Measurements from ENCODE around the gene CLEC18A. TPM values are rescaled to one million over a fixed set of nuclear protein-coding genes. Genes with fewer than 3 reads are reported as not detected.

The CLEC18A gene
- total RNA-seq, 1 experiment from 2014 or later = 1.6 TPM

- H3K9me3 ChIP-seq (ENCODE audit: control insufficient read depth, low read depth, low read length) = no peaks in the 10 kb centered on the region
- TF ChIP-seq CTCF (conservative IDR thresholded peaks at IDR 0.05) = no peak
- H3K4ac ChIP-seq (ENCODE audit: low read depth, low read length) = no peak overlapping the region
- H2AFZ ChIP-seq (ENCODE audit: low read length) = no peak overlapping the region
- Mint-ChIP-seq H3K9me3 (no peaks in the 10 kb centered on the region; a peak in 1 of 5 replicates), H3K4me1 (peaks cover 14 to 17% of the 10 kb centered on the region in 2 experiments), H3K36me3 (ENCODE audit: insufficient read depth in 1 of 3, low read depth in 3 of 3) (peaks cover 11 to 31% (median 26%) of the 10 kb centered on the region in 3 experiments; a peak in 6 of 7 replicates), H3K27ac (no peak overlapping the region), H3K4me3 (no peak overlapping the region), H3K27me3 (ENCODE audit: low read depth) (no peaks in the 10 kb centered on the region)
- no peaks in the 10 kb centered on the region; the same call in 1 of the 2 replicates for H3K4me1 ChIP-seq (ENCODE audit: insufficient read depth, low read length)
- H3K27me3 ChIP-seq (ENCODE audit: insufficient read depth, low read length) = no peaks in the 10 kb centered on the region
- H4K8ac ChIP-seq (replicated peaks; ENCODE audit: insufficient read length, low read depth, low read length) = no peak overlapping the region
- no CpG with 5 or more reads among the region's 13 CpGs for WGBS (ENCODE audit: extremely low coverage, insufficient read length, low lambda C conversion rate)
- H2BK15ac ChIP-seq (ENCODE audit: low read depth, low read length) = no peak overlapping the region
- no peaks in the 10 kb centered on the region for H3K79me2 ChIP-seq (ENCODE audit: insufficient read depth, low read length)
- H3T11ph ChIP-seq (ENCODE audit: low read length) = no peak overlapping the region
- H4K20me1 ChIP-seq (ENCODE audit: control insufficient read depth, insufficient read depth, insufficient read length) = no peaks in the 10 kb centered on the region
- no peak overlapping the region for H3K18ac ChIP-seq (ENCODE audit: insufficient read length, low read depth, low read length)
- H3K9ac ChIP-seq (ENCODE audit: extremely low read depth, insufficient read length, low read length) = no peak overlapping the region
- H3K23ac ChIP-seq (ENCODE audit: insufficient read length, low read depth, low read length) = no peak overlapping the region
- no peak overlapping the region for H2BK120ac ChIP-seq (ENCODE audit: low read depth, low read length, poor library complexity, severe bottlenecking)
- H3K4me2 ChIP-seq (ENCODE audit: insufficient read depth, insufficient read length, low read length) = no peak overlapping the region
- H2BK5ac ChIP-seq (ENCODE audit: insufficient read length, low read length) = no peak overlapping the region
- no peak overlapping the region for H3K27ac ChIP-seq (ENCODE audit: insufficient read length, low read depth, low read length)
- no peak overlapping the region for H2BK20ac ChIP-seq (ENCODE audit: low read depth, low read length, poor library complexity, severe bottlenecking)
- H3K56ac ChIP-seq (ENCODE audit: insufficient read length, low read depth, low read length) = no peak overlapping the region
- no peak overlapping the region for H2AK5ac ChIP-seq (ENCODE audit: insufficient read length, low read length)
- no peaks in the 10 kb centered on the region for H3K79me1 ChIP-seq (ENCODE audit: insufficient read depth, low read depth, low read length, poor library complexity, severe bottlenecking)
- H2BK12ac ChIP-seq (ENCODE audit: insufficient read length, low read depth, low read length) = no peak overlapping the region
- no peak for DNase-seq
- no peaks in the 10 kb centered on the region for H3K23me2 ChIP-seq (ENCODE audit: insufficient read length, low read depth, low read length, poor library complexity, severe bottlenecking)
- H4K91ac ChIP-seq (ENCODE audit: insufficient read length, low read depth, low read length) = no peak overlapping the region
- H4K5ac ChIP-seq (ENCODE audit: insufficient read length, low read depth, low read length) = no peak overlapping the region
- no peak overlapping the region for H3K14ac ChIP-seq (ENCODE audit: insufficient read depth, low read length)
These were observed 10.5 kb upstream of the CLEC18A start for GRCh38 chr16:69940676-69941075.
